ENCODE measurements around the gene IRF5.

GRCh38 chr7:128935342-128935730 lies 2.4 kb upstream of the IRF5 start:
- no peak for TF ChIP-seq CTCF (conservative IDR thresholded peaks at IDR 0.05; ENCODE audit: low read length)
- no peak for TF ChIP-seq EZH2phosphoT487 (IDR thresholded peaks at IDR 0.05; ENCODE audit: borderline replicate concordance)
